HepG2 (cell line): Measurements from ENCODE around the gene CCSER1. TPM values are rescaled to one million over a fixed set of nuclear protein-coding genes. Genes with fewer than 3 reads are reported as not detected.

Source experiments
- ATAC-seq: fragments of 200-7000 bp; cut with Tn5 transposase; 3 replicates; pipeline ENCODE4 v1.9.1; 2020; ENCODE audit warnings: mild to moderate bottlenecking, moderate library complexity
- BruUV-seq: library from RNA; stranded (reverse); fragments of 400-500 nt; replicated peaks from 2 replicates; lab custom pipeline; 2021; lab: Mats Ljungman, UMichigan
- CTCF ChIA-PET: fragments of 300-600 bp; formaldehyde crosslinking; extraction: SDS; loops from one replicate; lab custom pipeline; 2021; ENCODE audit warnings: low total read pairs, inconsistent platforms, low intra/inter-chr PET ratio; lab: Yijun Ruan, JAX
- POLR2A ChIA-PET: fragments of 350-600 bp; sonication (Branson Sonifier 250); formaldehyde crosslinking; loops from one replicate; lab custom pipeline; 2020; ENCODE audit warnings: antibody characterized with exemption, inconsistent platforms; lab: Yijun Ruan, JAX
- DNase-seq: peaks from one replicate; pipeline ENCODE4 v3.0.0-alpha.2; 2015; ENCODE audit warnings: low spot score
- FAIRE-seq: peaks from 3 replicates; lab custom pipeline; 2011; peaks lifted over from hg19 to GRCh38; lab: Jason Lieb, UNC
- H2AFZ ChIP-seq: one replicate; pipeline ENCODE4 v1.6.1; 2011; ENCODE audit warnings: low read length, inconsistent platforms
- H3K27ac ChIP-seq: fragments of 300-600 bp; 3 replicates; pipeline ENCODE4 v1.8.0; 2011; ENCODE audit warnings: mixed run types, mild to moderate bottlenecking, mixed read lengths, low read length, inconsistent platforms; ENCODE audit not compliant: insufficient read depth; ENCODE audit errors: extremely low read length
- H3K27me3 ChIP-seq, 2 experiments: fragments of 200-600 bp in 1 of 2; 2 replicates in 1 of 2; 3 replicates in 1 of 2; pipeline versions ENCODE4 v1.6.0 to v1.8.0; 2011; ENCODE audit warnings: low read length in 2 of 2, mild to moderate bottlenecking in 2 of 2, moderate library complexity in 2 of 2, inconsistent platforms in 1 of 2; ENCODE audit not compliant: insufficient read depth in 2 of 2, control insufficient read depth in 1 of 2
- H3K36me3 ChIP-seq, 2 experiments: fragments of 200-600 bp in 1 of 2; replicated peaks in 1 of 2; 2 replicates in 1 of 2; 3 replicates in 1 of 2; pipeline versions ENCODE4 v1.5.1 to v1.8.0; 2011; ENCODE audit warnings: low read length in 2 of 2, inconsistent platforms in 1 of 2; ENCODE audit not compliant: insufficient read depth in 2 of 2, control insufficient read depth in 1 of 2
- H3K4me1 ChIP-seq: 2 replicates; pipeline ENCODE4 v1.5.1; 2012; ENCODE audit warnings: low read length, inconsistent platforms; ENCODE audit not compliant: insufficient read depth
- H3K4me2 ChIP-seq: 2 replicates; pipeline ENCODE4 v1.6.0; 2011; ENCODE audit warnings: low read depth, low read length, inconsistent platforms
- H3K4me3 ChIP-seq, 3 experiments: fragments of 200-600 bp in 1 of 3; sonication (generic), shearing (Covaris generic) in 1 of 3; replicated peaks in 1 of 3; 2 replicates each; pipeline ENCODE4 v1.5.1; 2011 to 2016; ENCODE audit warnings: low read length in 3 of 3, inconsistent platforms in 2 of 3, low read depth in 2 of 3, mild to moderate bottlenecking in 2 of 3, control low read depth in 1 of 3, mixed read lengths in 1 of 3; ENCODE audit not compliant: insufficient read depth in 1 of 3
- H3K79me2 ChIP-seq: one replicate; pipeline ENCODE4 v1.6.1; 2011; ENCODE audit warnings: low read length, inconsistent platforms; ENCODE audit not compliant: insufficient read depth
- H3K9ac ChIP-seq: 2 replicates; pipeline ENCODE4 v1.6.0; 2011; ENCODE audit warnings: mild to moderate bottlenecking, low read depth, low read length, inconsistent platforms; ENCODE audit not compliant: insufficient read depth
- H3K9me3 ChIP-seq: 2 replicates; pipeline ENCODE4 v1.5.1; 2012; ENCODE audit warnings: mild to moderate bottlenecking, low read length
- H4K20me1 ChIP-seq: 2 replicates; pipeline ENCODE4 v1.6.0; 2011; ENCODE audit warnings: inconsistent platforms, mild to moderate bottlenecking, low read length, moderate library complexity; ENCODE audit not compliant: insufficient read depth
- ELF1 ChIP-seq: sonication (generic); formaldehyde crosslinking; IDR thresholded peaks from 2 replicates; pipeline ENCODE4 v1.4.0; 2020; ENCODE audit warnings: missing genetic modification reagents
- EZH2 ChIP-seq: conservative IDR thresholded peaks from 2 replicates; pipeline ENCODE4 v1.6.1; 2012; ENCODE audit warnings: mild to moderate bottlenecking, low read depth, low read length, moderate library complexity
- HNRNPUL1 ChIP-seq: fragments of 200-400 bp; formaldehyde crosslinking; IDR thresholded peaks from 2 replicates; pipeline ENCODE4 v1.6.1; 2017; ENCODE audit warnings: low read depth, mild to moderate bottlenecking, low read length, moderate library complexity
- MED13 ChIP-seq: sonication (generic); formaldehyde crosslinking; IDR thresholded peaks from 2 replicates; pipeline ENCODE4 v1.5.0; 2020; ENCODE audit warnings: missing genetic modification reagents
- RAD21 ChIP-seq: fragments of 450-650 bp; formaldehyde crosslinking; IDR thresholded peaks from 2 replicates; pipeline ENCODE4 v1.5.0; 2020; ENCODE audit warnings: mild to moderate bottlenecking
- SKI ChIP-seq: fragments of 450-650 bp; IDR thresholded peaks from one replicate; pipeline ENCODE4 v1.6.1; 2018; ENCODE audit warnings: mild to moderate bottlenecking; ENCODE audit not compliant: partially characterized antibody
- SUZ12 ChIP-seq: fragments of 150-350 bp; IDR thresholded peaks from 2 replicates; pipeline ENCODE4 v1.6.1; 2014; ENCODE audit warnings: low read depth, low read length
- TGIF2 ChIP-seq: IDR thresholded peaks from 2 replicates; pipeline ENCODE4 v1.6.1; 2016; ENCODE audit warnings: control low read depth, missing compliant biosample characterization
- ZFAT ChIP-seq: sonication (generic); formaldehyde crosslinking; conservative IDR thresholded peaks from 2 replicates; pipeline ENCODE4 v1.8.1; 2023; ENCODE audit warnings: missing genetic modification reagents, inconsistent platforms
- ZMYM2 ChIP-seq: sonication (generic); formaldehyde crosslinking; IDR thresholded peaks from 2 replicates; pipeline ENCODE4 v1.8.0; 2022; ENCODE audit warnings: mild to moderate bottlenecking, missing genetic modification reagents
- ZNF326 ChIP-seq: sonication (generic); formaldehyde crosslinking; IDR thresholded peaks from 2 replicates; pipeline ENCODE4 v1.4.0; 2020; ENCODE audit warnings: missing genetic modification reagents, borderline replicate concordance
- ZNF333 ChIP-seq: sonication (generic); formaldehyde crosslinking; IDR thresholded peaks from 2 replicates; pipeline ENCODE4 v1.4.0; 2020; ENCODE audit warnings: mild to moderate bottlenecking, missing genetic modification reagents, borderline replicate concordance
- ZNF556 ChIP-seq: sonication (generic); formaldehyde crosslinking; IDR thresholded peaks from 2 replicates; pipeline ENCODE4 v1.4.0; 2020; ENCODE audit warnings: mild to moderate bottlenecking, missing genetic modification reagents, borderline replicate concordance
- ZNF577 ChIP-seq: sonication (generic); formaldehyde crosslinking; IDR thresholded peaks from 2 replicates; pipeline ENCODE4 v1.4.0; 2020; ENCODE audit warnings: mild to moderate bottlenecking, low read depth, missing genetic modification reagents, borderline replicate concordance
- WGBS: methylation state at CpG from one replicate; pipeline ENCODE4 v1.1.6; 2017; ENCODE audit warnings: low lambda C conversion rate; 5-methylcytosine and 5-hydroxymethylcytosine counted together
- in situ Hi-C: cut with HindIII; loops from 2 replicates; pipeline ENCODE4 v1.10.0; 2017; ENCODE audit warnings: low pct_unique_long_range_greater_than_20kb; ENCODE audit not compliant: extremely low pct_ligation_motif_present
- intact Hi-C: fragments of 100-400 bp; cut with micrococcal nuclease; formaldehyde crosslinking; loops from one replicate; pipeline ENCODE4 v1.10.0; 2022; ENCODE audit not compliant: unreplicated experiment
- polyA plus RNA-seq, 8 experiments: library from polyadenylated mRNA; depleted of rRNA in 3 of 8; stranded (reverse) in 7 of 8; unstranded in 1 of 8; fragments of >200 nt; fragmentation: Illumina TruSeq in 4 of 8; extraction: Trizol in 4 of 8; gene quantifications; 2 replicates each; pipeline versions ENCODE4 v1.2.1 to v1.2.3, GENCODE V29; 2011 to 2016; ENCODE audit warnings: low read depth in 4 of 8, missing spikeins in 1 of 8, mixed read lengths in 1 of 8; ENCODE audit not compliant: insufficient read depth in 1 of 8
- total RNA-seq, 5 experiments: library from RNA; depleted of rRNA; stranded (reverse); fragments of >200 nt; fragmentation: Illumina TruSeq; extraction: Trizol; gene quantifications; 2 replicates each; pipeline ENCODE4 v1.2.3, GENCODE V29; 2016; ENCODE audit warnings: low read depth in 1 of 5
- TF ChIP-seq, protein P1 (sequence below): sonication (generic); formaldehyde crosslinking; IDR thresholded peaks from 2 replicates; pipeline ENCODE4 v1.4.0; 2020; ENCODE audit warnings: mild to moderate bottlenecking, missing genetic modification reagents
- TF ChIP-seq, protein P2 (sequence below): sonication (generic); formaldehyde crosslinking; IDR thresholded peaks from 2 replicates; pipeline ENCODE4 v1.8.1; 2023; ENCODE audit warnings: mild to moderate bottlenecking, missing genetic modification reagents
- TF ChIP-seq, protein P3 (sequence below): sonication (generic); formaldehyde crosslinking; IDR thresholded peaks from 2 replicates; pipeline ENCODE4 v1.5.0; 2020; ENCODE audit warnings: mild to moderate bottlenecking, missing genetic modification reagents
- TF ChIP-seq, protein P4 (sequence below): sonication (generic); formaldehyde crosslinking; IDR thresholded peaks from 2 replicates; pipeline ENCODE4 v1.5.1; 2020; ENCODE audit warnings: missing genetic modification reagents, mild to moderate bottlenecking, borderline replicate concordance

CCSER1 gene
- total and polyA plus RNA-seq, 2 of the 13 experiments (the other 11 are each of a cell fraction or from before 2014, with no cell fraction given): not detected

DNA sequence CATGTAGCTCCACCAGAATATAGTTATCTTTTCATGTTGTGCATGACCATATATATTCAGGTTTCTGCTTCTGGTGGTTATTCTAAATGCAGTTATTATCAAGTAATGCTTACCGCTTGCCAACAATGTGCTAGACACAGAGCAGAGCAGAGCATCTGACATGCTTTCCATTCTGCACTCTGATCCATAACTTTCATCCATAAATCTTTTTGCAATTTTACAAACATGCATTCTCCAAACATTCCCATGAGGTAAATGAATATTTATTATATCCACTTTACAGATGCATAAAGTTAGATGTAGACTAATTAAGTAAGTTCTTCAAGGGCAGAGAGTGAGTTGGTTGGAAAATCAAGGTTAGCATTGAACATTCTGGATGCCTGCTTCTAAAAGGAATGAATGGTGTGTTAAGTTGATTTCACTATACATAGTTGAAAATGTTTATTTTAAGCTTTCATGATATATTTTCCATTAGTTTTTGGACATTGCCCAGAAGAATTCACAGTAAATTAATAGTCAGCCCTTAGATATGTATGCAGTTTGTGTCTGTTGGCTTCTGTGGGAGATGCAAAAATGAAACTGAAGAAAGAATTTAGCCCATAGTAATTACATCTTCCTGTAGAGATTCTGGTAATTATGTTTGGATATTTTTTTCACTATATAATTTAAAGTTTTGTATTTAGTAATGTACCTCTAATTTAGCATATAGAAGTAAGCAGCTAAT, 867.8 kb downstream of the CCSER1 start:
- no peak overlapping the region for H3K27ac ChIP-seq
- in situ Hi-C loops (no loop called here), intact Hi-C loops (no loop called here)
- DNase-seq: no peak
- no peak for FAIRE-seq
- no peak overlapping the region for H2AFZ ChIP-seq
- WGBS: 5% methylated on average over 1 of the region's 1 CpG
- no peak overlapping the region for H3K4me2 ChIP-seq
- no peaks in the 10 kb centered on the region for H3K36me3 ChIP-seq
- ChIA-PET POLR2A (no interaction called here), CTCF (no interaction called here)
- no peak overlapping the region for H3K9ac ChIP-seq
- H3K79me2 ChIP-seq: no peaks in the 10 kb centered on the region
- no peaks in the 10 kb centered on the region for H4K20me1 ChIP-seq
- no peak for ATAC-seq
- no peak overlapping the region for H3K4me3 ChIP-seq
- no TSS peak for BruUV-seq
- H3K9me3 ChIP-seq: no peaks in the 10 kb centered on the region
- no peaks in the 10 kb centered on the region for H3K4me1 ChIP-seq
- no peaks in the 10 kb centered on the region for H3K27me3 ChIP-seq
- TF ChIP-seq, protein P1, sequence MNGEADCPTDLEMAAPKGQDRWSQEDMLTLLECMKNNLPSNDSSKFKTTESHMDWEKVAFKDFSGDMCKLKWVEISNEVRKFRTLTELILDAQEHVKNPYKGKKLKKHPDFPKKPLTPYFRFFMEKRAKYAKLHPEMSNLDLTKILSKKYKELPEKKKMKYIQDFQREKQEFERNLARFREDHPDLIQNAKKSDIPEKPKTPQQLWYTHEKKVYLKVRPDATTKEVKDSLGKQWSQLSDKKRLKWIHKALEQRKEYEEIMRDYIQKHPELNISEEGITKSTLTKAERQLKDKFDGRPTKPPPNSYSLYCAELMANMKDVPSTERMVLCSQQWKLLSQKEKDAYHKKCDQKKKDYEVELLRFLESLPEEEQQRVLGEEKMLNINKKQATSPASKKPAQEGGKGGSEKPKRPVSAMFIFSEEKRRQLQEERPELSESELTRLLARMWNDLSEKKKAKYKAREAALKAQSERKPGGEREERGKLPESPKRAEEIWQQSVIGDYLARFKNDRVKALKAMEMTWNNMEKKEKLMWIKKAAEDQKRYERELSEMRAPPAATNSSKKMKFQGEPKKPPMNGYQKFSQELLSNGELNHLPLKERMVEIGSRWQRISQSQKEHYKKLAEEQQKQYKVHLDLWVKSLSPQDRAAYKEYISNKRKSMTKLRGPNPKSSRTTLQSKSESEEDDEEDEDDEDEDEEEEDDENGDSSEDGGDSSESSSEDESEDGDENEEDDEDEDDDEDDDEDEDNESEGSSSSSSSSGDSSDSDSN (CRISPR knock-in tag): no peak
- TF ChIP-seq TGIF2 (CRISPR knock-in tag) (no peak), ZNF556 (CRISPR knock-in tag) (no peak), ZNF577 (no peak), SKI (no peak), ZNF333 (CRISPR knock-in tag) (no peak), ZFAT (CRISPR knock-in tag) (no peak), ZMYM2 (CRISPR knock-in tag) (no peak), RAD21 (CRISPR knock-in tag) (no peak), SUZ12 (no peak), ZNF326 (CRISPR knock-in tag) (no peak), MED13 (CRISPR knock-in tag) (no peak), EZH2 (no peak), ELF1 (CRISPR knock-in tag) (no peak), HNRNPUL1 (no peak)
- TF ChIP-seq, protein P2, sequence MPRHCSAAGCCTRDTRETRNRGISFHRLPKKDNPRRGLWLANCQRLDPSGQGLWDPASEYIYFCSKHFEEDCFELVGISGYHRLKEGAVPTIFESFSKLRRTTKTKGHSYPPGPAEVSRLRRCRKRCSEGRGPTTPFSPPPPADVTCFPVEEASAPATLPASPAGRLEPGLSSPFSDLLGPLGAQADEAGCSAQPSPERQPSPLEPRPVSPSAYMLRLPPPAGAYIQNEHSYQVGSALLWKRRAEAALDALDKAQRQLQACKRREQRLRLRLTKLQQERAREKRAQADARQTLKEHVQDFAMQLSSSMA (CRISPR knock-in tag): no peak
- TF ChIP-seq, protein P3, sequence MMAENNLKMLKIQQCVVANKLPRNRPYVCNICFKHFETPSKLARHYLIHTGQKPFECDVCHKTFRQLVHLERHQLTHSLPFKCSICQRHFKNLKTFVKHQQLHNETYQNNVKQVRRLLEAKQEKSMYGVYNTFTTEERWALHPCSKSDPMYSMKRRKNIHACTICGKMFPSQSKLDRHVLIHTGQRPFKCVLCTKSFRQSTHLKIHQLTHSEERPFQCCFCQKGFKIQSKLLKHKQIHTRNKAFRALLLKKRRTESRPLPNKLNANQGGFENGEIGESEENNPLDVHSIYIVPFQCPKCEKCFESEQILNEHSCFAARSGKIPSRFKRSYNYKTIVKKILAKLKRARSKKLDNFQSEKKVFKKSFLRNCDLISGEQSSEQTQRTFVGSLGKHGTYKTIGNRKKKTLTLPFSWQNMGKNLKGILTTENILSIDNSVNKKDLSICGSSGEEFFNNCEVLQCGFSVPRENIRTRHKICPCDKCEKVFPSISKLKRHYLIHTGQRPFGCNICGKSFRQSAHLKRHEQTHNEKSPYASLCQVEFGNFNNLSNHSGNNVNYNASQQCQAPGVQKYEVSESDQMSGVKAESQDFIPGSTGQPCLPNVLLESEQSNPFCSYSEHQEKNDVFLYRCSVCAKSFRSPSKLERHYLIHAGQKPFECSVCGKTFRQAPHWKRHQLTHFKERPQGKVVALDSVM (CRISPR knock-in tag): no peak
- TF ChIP-seq, protein P4, sequence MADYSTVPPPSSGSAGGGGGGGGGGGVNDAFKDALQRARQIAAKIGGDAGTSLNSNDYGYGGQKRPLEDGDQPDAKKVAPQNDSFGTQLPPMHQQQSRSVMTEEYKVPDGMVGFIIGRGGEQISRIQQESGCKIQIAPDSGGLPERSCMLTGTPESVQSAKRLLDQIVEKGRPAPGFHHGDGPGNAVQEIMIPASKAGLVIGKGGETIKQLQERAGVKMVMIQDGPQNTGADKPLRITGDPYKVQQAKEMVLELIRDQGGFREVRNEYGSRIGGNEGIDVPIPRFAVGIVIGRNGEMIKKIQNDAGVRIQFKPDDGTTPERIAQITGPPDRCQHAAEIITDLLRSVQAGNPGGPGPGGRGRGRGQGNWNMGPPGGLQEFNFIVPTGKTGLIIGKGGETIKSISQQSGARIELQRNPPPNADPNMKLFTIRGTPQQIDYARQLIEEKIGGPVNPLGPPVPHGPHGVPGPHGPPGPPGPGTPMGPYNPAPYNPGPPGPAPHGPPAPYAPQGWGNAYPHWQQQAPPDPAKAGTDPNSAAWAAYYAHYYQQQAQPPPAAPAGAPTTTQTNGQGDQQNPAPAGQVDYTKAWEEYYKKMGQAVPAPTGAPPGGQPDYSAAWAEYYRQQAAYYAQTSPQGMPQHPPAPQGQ (CRISPR knock-in tag): no peak
